Effector memory CD4-positive, alpha-beta T cell (primary cell): ENCODE data around the gene SMYD5.
A peak's percentile ranks its signal among the peaks of the same experiment; 100 is the strongest.
"Not testable (repeated sequence)": the region's sequence is repeated elsewhere in the genome, so short reads cannot be mapped to it uniquely, and the experiment has no call there.

Experiments
- DNase-seq, 3 donors: peaks; one replicate each; pipeline ENCODE4 v3.0.0-alpha.2; 2020
- H3K27ac ChIP-seq: 2 replicates; pipeline ENCODE4 v1.7.0; 2013; ENCODE audit warnings: mild to moderate bottlenecking, low read length, moderate library complexity; ENCODE audit not compliant: insufficient read depth, poor library complexity, severe bottlenecking
- H3K27me3 ChIP-seq: replicated peaks from 2 replicates; pipeline ENCODE4 v1.7.0; 2013; ENCODE audit warnings: mild to moderate bottlenecking, low read length; ENCODE audit not compliant: insufficient read depth, control insufficient read depth, poor library complexity, severe bottlenecking
- H3K36me3 ChIP-seq: 2 replicates; pipeline ENCODE4 v1.7.0; 2013; ENCODE audit warnings: mild to moderate bottlenecking, low read length, moderate library complexity; ENCODE audit not compliant: control insufficient read depth, insufficient read depth
- H3K4me1 ChIP-seq: 2 replicates; pipeline ENCODE4 v1.7.0; 2013; ENCODE audit warnings: low read length, mild to moderate bottlenecking; ENCODE audit not compliant: control insufficient read depth, insufficient read depth, poor library complexity, severe bottlenecking
- H3K4me3 ChIP-seq: 2 replicates; pipeline ENCODE4 v1.7.0; 2013; ENCODE audit warnings: low read length, low read depth, mild to moderate bottlenecking; ENCODE audit not compliant: insufficient read depth, poor library complexity, severe bottlenecking
- H3K9me3 ChIP-seq: 2 replicates; pipeline ENCODE4 v1.7.0; 2013; ENCODE audit warnings: mild to moderate bottlenecking, low read length, moderate library complexity; ENCODE audit not compliant: control insufficient read depth

Gene SMYD5

DNA sequence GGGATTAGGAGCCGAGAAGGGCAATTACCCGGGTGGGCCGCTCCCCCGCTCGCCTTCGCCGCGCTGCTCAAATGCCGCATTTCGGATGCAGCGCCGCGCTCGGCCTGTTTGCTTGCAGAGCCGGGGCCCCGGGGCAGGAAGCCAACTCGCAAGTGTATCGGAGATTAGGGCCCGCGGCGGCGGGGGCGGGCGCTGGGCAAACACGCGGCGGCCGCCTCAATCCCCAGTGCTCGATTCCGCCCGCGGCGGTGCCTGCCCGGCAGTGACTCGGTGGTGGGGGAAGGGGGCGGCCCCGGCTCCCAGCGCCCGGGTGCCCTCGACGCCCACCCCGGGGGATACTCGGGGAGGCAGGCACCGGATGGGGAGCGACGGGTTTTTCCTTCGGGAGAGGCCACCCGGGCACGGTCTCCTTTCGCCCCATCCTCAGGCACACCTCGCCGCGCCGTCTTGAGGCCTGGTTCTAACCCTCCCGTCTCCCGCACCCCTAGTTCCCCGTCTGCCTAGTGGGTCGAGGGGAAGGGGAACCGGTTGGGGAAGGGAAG, 38.3 kb upstream of the SMYD5 start:
- Histone ChIP-seq H3K27me3 (peaks cover 26% of the 10 kb centered on the region), H3K4me1 (peaks cover 23% of the 10 kb centered on the region), H3K36me3 (no peaks in the 10 kb centered on the region), H3K27ac (no peak overlapping the region), H3K4me3 (peak overlapping the region; percentile 58), H3K9me3 (no peaks in the 10 kb centered on the region)
- DNase-seq, result peak; percentile 28 to 51 (median 38)

DNA sequence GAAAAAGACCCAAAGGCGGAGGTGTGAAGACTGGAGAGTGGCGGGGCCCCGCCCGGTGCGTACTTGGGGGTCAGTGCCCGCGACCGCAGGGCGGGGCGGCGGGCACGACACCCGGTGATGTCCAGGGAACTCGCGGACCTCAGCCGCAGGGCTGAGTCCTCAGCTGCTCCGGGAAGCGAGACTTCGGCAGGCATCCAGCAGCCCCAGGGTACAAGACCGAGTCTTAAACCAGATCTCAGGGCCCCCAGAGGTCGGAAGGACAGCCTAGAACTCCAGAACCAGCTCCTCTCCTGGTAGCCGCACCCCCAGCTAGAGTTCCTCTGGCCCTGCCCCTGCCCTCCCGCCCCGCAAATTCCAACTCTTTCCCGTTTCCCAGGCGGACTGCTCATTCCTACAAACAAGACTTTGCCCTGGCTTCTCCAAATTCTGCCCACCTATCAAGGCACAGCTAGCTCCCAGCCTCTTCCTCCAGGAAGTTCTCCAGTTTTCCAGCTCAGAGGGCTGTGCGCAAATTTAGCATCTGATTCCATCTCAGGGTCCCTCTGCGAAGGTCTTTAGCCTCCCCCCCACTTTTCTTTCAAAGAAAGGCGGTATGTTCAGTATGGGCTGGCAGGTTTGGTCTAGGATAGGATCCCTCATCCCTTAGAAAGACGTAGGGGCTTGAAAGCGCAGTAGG, 37.7 kb upstream of the SMYD5 start:
- Histone ChIP-seq H3K4me1 (peaks cover 23% of the 10 kb centered on the region), H3K9me3 (no peaks in the 10 kb centered on the region), H3K4me3 (peak overlapping the region; percentile 62), H3K36me3 (no peaks in the 10 kb centered on the region), H3K27me3 (peaks cover 26% of the 10 kb centered on the region), H3K27ac (no peak overlapping the region)
- no peak for DNase-seq

DNA sequence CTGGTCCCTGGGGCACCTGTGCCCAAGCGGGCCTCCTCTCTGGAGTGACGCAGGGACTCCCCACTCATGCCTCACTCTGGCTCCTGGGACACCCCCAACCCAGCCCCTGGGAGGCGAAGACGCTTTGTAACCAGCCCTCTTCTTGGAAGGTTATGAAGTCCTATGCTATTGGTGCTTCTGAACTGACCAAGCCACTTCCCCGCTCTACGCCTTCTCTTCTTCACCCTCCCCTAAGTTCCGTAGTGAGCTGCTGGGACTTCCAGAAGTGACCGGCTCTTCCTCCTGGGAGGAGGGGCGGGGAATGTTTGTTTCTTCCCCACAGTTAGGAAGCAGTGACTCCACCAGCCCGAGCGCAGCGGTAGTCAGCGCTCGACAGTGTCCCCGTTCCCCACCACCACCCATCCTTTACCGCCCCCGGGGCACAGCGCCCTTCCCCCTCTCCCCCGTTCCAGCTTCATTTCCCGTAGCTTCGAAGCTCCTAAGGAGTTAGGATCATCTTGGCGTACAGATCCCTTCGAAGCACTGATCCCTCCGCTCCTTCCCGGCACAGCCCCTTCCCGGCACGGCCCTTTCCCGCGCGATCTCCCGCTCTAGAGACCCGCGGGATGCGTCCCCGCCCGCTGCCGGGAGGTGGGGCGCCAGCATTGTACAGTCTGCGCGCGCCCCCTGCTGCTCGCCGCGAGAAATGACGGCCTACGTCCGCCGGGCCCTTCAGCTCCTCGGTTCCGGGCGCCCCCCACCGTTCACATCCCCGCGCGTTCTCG, 37.0 kb upstream of the SMYD5 start:
- peak overlapping the region; percentile 11 for H3K27ac ChIP-seq

DNA sequence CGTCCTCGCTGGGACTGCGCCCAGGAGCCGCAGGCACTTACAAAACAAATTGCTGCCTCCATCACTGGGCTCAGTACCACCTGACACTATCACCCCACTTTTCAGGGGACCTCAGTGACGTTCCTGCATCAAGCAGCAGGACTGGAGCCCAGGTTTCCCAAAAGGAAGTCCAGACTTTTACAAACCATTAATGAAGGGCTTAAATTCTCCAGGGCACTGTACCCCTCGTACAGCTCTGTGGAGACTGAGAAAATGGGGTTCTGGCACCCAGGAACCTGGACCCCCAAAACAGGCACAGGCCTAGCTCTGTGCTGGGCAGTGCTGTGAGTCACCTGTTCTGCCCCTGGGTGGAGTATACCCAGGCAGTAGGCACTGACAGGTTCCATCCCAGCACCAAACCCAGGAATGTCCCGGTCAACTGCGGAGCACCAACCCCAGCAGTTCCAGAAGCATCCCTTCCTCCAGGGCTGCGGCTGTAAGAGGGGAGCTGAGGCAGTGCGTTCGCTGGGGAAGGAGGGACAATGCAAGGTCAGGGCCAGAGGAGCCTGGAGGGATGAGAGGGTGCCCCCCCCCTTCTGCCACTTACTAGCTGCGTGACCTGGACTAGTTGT, 36.3 kb upstream of the SMYD5 start:
- Histone ChIP-seq H3K27me3 (peaks cover 26% of the 10 kb centered on the region), H3K4me1 (peaks cover 23% of the 10 kb centered on the region), H3K9me3 (no peaks in the 10 kb centered on the region), H3K4me3 (peak overlapping the region; percentile 62), H3K36me3 (no peaks in the 10 kb centered on the region), H3K27ac (peak overlapping the region; percentile 11)
- no peak for DNase-seq

More for the DNA sequence above, 37.0 kb upstream of the SMYD5 start:
- Histone ChIP-seq H3K4me1 (peaks cover 23% of the 10 kb centered on the region), H3K36me3 (no peaks in the 10 kb centered on the region), H3K27me3 (peaks cover 26% of the 10 kb centered on the region), H3K4me3 (peak overlapping the region; percentile 62), H3K9me3 (no peaks in the 10 kb centered on the region)
- DNase-seq, result peak; percentile 68 to 79 (median 73)

DNA sequence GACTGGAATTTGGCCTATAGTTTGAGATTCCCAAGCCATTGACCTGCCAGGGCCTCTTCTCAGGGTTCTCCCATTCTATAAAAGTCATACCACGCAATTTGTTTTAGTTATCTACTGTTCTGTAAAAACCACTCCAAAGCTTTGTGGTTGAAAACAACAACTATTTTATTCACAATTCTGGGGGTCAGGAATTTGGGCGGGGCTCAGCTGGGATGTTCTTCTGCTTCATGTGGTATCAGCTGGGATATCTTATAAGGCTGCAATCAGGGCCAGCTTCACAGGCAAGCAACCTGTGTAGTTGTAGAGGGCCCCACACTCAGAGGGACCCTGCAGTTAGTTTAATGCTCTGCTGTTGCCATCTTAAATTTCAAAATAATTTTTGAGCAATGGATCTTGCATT, 28.1 kb upstream of the SMYD5 start:
- H3K36me3 ChIP-seq, result no peaks in the 10 kb centered on the region
- DNase-seq, result no peak
- H3K9me3 ChIP-seq, result no peaks in the 10 kb centered on the region
- no peaks in the 10 kb centered on the region for H3K27me3 ChIP-seq
- H3K27ac ChIP-seq, result no peak overlapping the region
- H3K4me3 ChIP-seq, result no peak overlapping the region
- no peaks in the 10 kb centered on the region for H3K4me1 ChIP-seq

DNA sequence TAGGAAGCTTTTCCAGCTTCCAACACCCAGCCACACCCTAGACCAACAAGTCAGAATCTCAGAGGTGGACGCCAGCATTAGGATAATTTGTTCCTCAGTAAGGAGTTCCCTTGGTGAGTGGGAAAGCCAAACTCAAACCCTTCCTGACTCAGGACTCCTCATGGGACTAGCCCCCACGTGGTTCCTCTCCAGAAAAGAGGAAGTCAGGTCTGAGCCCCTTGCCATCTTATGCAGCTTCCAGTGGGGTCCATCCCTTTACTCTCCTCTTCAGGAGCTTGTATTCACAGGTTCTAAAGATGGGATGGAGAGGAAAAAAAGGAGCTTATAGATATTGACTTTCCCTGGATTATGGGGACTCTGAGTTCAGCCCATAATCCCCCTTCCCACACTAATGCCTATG, 26.5 kb upstream of the SMYD5 start:
- no peaks in the 10 kb centered on the region for H3K9me3 ChIP-seq
- H3K4me3 ChIP-seq, result no peak overlapping the region
- H3K36me3 ChIP-seq, result no peaks in the 10 kb centered on the region
- no peak overlapping the region for H3K27ac ChIP-seq
- H3K4me1 ChIP-seq, result no peaks in the 10 kb centered on the region
- no peaks in the 10 kb centered on the region for H3K27me3 ChIP-seq
- DNase-seq, result no peak

DNA sequence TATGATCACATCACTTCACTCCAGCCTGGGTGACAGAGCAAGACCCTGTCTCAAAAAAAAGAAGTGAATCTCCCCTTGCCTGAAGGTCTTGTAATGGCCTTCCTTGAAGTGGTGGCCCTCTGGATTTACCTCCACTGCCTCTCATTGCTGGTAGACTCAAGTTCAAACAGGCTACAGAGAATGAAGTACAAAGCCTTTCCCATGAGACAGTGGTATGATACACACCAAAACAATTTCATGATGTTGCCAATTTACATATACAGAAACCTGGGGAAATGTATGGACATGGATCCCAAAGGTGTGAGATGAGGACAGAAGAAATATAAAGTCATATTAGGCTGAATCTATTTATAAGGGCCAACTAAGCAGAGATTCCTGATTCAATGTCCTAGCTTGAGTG, 16.5 kb upstream of the SMYD5 start:
- no peak overlapping the region for H3K27ac ChIP-seq
- H3K4me3 ChIP-seq, result no peak overlapping the region
- DNase-seq, result no peak
- peaks cover 6% of the 10 kb centered on the region for H3K4me1 ChIP-seq
- no peaks in the 10 kb centered on the region for H3K36me3 ChIP-seq
- H3K9me3 ChIP-seq, result no peaks in the 10 kb centered on the region
- peaks cover 12% of the 10 kb centered on the region for H3K27me3 ChIP-seq

DNA sequence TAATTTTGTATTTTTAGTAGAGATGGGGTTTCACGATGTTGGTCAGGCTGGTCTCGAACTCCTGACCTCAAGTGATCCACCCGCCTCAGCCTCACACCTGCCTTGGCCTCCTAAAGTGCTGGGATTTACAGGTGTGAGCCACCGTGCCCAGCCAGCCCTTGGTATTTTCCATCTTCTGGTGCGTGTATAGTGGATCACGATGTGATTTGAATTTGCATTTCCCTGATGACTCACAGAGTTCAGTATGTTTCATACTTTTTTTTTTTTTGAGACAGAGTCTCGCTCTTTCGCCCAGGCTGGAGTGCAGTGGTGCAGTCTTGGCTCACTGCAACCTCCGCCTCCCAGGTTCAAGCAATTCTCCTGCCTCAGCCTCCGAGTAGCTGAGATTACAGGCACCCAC, 13.8 kb upstream of the SMYD5 start:
- H3K27me3 ChIP-seq, result peaks cover 26% of the 10 kb centered on the region
- H3K4me1 ChIP-seq, result peaks cover 15% of the 10 kb centered on the region
- not testable (repeated sequence) for DNase-seq, H3K4me3 ChIP-seq, H3K36me3 ChIP-seq, H3K9me3 ChIP-seq, H3K27ac ChIP-seq

DNA sequence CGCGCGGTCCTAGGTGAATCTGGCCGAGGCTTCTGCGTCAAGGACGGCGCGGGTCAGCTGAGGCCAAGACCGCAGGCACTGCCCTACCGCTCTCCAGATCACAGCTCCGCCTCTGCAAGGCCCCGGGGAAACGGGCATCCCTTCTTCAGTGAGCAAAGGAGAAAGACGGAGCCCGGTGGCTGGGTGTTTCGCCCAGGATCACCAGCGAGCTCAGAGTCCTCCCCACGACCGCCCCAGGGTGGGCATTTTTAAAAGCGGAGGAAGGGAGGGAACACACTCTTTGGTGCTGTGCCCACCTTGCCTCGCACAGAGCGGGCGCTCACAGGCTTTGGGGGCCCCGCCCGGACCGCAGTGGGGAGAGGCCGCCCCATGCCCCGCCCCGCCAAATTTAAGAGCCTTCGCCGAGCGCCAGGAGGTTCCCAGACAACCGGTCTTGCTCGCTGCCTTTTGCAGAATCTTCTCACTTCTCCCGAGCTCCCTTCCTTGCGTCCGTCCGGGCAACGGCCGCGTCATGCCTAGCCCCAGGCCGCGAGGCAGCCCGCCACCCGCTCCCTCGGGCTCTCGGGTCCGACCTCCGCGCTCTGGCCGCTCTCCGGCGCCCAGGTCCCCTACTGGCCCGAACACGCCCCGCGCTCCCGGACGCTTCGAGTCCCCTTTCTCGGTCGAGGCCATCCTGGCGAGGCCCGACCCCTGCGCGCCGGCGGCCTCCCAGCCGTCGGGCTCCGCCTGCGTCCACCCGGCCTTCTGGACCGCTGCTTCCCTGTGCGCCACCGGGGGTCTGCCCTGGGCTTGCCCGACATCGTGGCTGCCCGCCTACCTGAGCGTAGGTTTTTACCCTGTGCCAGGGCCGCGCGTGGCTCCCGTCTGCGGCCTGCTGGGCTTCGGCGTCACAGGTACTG, 11.6 kb upstream of the SMYD5 start, which contains the start of gene NOTO:
TSS of gene NOTO (plus strand) at position 419 of the 899 bp plus-strand sequence. CDS start at position 512, 93 bp downstream.
- H3K36me3 ChIP-seq, result no peaks in the 10 kb centered on the region
- H3K4me3 ChIP-seq, result peak within 1 kb of the TSS; percentile 37
- DNase-seq, result no peak
- H3K4me1 ChIP-seq, result peaks cover 15% of the 10 kb centered on the region
- H3K27me3 ChIP-seq, result peaks cover 23% of the 10 kb centered on the region
- no peaks in the 10 kb centered on the region for H3K9me3 ChIP-seq
- no peak within 1 kb of the TSS for H3K27ac ChIP-seq
